GM12892 (cell line): ENCODE data around the gene NPS.

Source experiments
- POLR2A ChIP-seq: IDR thresholded peaks from 2 replicates; pipeline ENCODE4 v1.6.1; 2011; ENCODE audit warnings: low read depth, low read length, control low read depth
- TAF1 ChIP-seq: IDR thresholded peaks from 2 replicates; pipeline ENCODE4 v1.6.1; 2011; ENCODE audit warnings: low read depth, mild to moderate bottlenecking, control low read depth, low read length, borderline replicate concordance

GRCh38 chr10:127570036-127570435 is 20.9 kb downstream of the NPS start:
- TF ChIP-seq POLR2A (no peak), TAF1 (no peak)
